Measurements from ENCODE around the gene SRPRA. TPM values are rescaled to one million over a fixed set of nuclear protein-coding genes. Genes with fewer than 3 reads are reported as not detected.

SRPRA gene
- total and polyA plus RNA-seq, 4 donors: 33.4 to 84.0 (median 62.6) TPM

DNA sequence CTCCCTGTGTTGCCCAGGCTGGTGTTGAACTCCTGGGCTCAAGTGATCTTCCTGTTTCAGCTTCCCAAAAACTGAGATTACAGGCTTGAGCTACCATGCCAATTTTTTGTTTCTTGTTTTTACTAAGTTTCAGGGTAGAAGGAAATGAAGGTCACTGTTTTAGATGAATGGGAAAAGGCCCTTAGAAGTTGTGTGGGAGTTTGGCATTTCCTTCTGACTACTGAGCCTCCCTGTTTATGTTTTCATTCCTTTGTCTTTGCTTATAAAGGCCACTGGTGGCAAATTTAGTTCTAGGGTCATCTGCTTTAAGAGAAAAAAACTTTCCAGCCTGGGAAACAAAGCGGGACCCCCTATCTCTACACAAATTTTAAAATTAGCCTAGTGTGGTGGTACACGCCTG is 22.1 kb downstream of the SRPRA start:
- DNase-seq (ENCODE audit: low read depth in 4 of 6, low spot score in 6 of 6): no peak
- Histone ChIP-seq H3K9me3 (ENCODE audit: control insufficient read depth, insufficient read depth, low read length) (no peaks in the 10 kb centered on the region), H3K36me3 (ENCODE audit: control insufficient read depth, insufficient read depth, low read length) (peaks cover 16% of the 10 kb centered on the region), H3K27ac (ENCODE audit: low read depth, low read length) (no peak overlapping the region), H3K4me1 (ENCODE audit: control insufficient read depth, insufficient read depth, low read length) (no peaks in the 10 kb centered on the region), H3K27me3 (ENCODE audit: control insufficient read depth, insufficient read depth, low read length) (no peaks in the 10 kb centered on the region), H3K4me3 (ENCODE audit: low read depth, low read length) (no peak overlapping the region)
- 83% methylated on average over 1 of the region's 2 CpGs for WGBS (ENCODE audit: insufficient coverage)

DNA sequence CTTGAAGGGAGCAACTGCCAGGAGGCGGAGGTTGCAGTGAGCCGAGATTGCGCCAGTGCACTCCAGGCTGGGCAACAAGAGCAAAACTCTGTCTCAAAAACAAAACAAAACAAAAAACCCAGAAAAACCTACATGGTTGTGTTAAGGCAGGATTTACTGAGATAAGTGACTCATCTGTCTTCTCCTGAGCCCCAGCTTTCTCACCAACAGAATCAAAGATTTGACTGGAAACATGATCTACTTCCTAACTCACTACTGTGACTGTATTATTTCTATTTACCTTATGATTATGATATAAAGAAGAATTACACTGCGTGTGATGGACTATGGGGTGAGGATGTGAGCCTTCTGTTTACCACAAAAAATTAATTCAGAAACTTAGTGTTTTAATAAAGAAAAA is 35.3 kb downstream of the SRPRA start:
- Histone ChIP-seq H3K27ac (ENCODE audit: low read depth, low read length) (no peak overlapping the region), H3K36me3 (ENCODE audit: control insufficient read depth, insufficient read depth, low read length) (peaks cover 4% of the 10 kb centered on the region), H3K4me1 (ENCODE audit: control insufficient read depth, insufficient read depth, low read length) (no peaks in the 10 kb centered on the region), H3K9me3 (ENCODE audit: control insufficient read depth, insufficient read depth, low read length) (no peaks in the 10 kb centered on the region), H3K4me3 (ENCODE audit: low read depth, low read length) (no peak overlapping the region), H3K27me3 (ENCODE audit: control insufficient read depth, insufficient read depth, low read length) (no peaks in the 10 kb centered on the region)
- no CpG with 5 or more reads among the region's 4 CpGs for WGBS (ENCODE audit: insufficient coverage)
- no peak for DNase-seq (ENCODE audit: low read depth in 4 of 6, low spot score in 6 of 6)

DNA sequence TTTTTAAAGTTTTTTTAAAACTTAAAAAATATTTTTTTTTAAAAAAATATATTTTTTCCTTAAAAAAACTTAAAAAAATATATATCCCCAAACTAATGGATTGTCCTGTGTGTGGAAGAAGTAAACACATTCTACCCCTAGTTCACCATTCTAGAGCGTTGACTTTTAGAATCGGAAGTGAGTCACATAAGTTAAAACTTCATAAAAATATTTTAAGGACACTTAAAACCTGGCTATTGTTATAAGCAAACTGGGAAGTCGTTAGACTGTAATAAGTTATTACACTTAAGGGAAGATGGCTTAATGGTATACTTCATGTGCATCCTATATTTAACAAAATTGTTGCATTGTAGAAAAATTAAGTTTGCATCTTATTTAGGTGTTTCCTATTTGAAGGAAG is 36.0 kb downstream of the SRPRA start:
- H3K4me1 ChIP-seq (ENCODE audit: control insufficient read depth, insufficient read depth, low read length): no peaks in the 10 kb centered on the region
- H3K9me3 ChIP-seq (ENCODE audit: control insufficient read depth, insufficient read depth, low read length): no peaks in the 10 kb centered on the region
- no peak overlapping the region for H3K4me3 ChIP-seq (ENCODE audit: low read depth, low read length)
- peaks cover 2% of the 10 kb centered on the region for H3K36me3 ChIP-seq (ENCODE audit: control insufficient read depth, insufficient read depth, low read length)
- no CpG with 5 or more reads among the region's 3 CpGs for WGBS (ENCODE audit: insufficient coverage)
- no peaks in the 10 kb centered on the region for H3K27me3 ChIP-seq (ENCODE audit: control insufficient read depth, insufficient read depth, low read length)
- H3K27ac ChIP-seq (ENCODE audit: low read depth, low read length): no peak overlapping the region
- DNase-seq (ENCODE audit: low read depth in 4 of 6, low spot score in 6 of 6): no peak

DNA sequence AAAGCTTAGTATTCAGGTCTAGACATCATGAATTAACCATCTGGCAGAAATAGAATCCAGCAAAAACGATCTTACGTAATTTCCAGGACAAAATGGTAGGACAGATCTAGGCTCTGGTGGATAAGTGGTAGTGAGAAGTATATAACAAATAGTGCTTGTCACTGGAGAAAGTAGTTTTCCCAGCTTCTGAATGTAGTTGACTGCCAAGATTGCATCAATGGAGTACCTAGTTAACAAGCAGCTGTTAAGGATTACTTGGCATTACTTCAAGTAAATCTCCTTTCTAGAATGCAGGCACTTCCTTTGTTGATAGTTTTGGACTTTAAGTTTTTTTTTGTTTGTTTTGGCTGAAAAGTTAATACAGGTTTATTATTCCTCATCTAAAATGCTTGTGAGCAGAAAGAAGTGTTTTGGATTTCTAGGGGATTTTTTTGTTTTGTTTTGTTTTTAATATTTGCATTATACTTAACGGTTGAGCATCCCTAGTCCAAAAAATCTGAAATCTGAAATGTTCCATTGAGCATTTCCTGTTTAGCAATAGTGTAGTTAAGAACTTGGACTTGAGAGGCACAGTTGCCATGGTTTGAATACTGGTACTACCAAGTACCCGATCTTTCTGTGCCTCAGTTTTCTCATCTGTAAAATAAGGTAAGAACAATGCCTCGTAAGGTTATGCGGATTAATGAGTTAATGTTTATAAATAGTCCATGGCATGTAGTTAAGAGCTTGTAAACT is 36.8 kb downstream of the SRPRA start:
- Histone ChIP-seq H3K27me3 (ENCODE audit: control insufficient read depth, insufficient read depth, low read length) (no peaks in the 10 kb centered on the region), H3K36me3 (ENCODE audit: control insufficient read depth, insufficient read depth, low read length) (no peaks in the 10 kb centered on the region), H3K4me3 (ENCODE audit: low read depth, low read length) (no peak overlapping the region), H3K27ac (ENCODE audit: low read depth, low read length) (no peak overlapping the region), H3K4me1 (ENCODE audit: control insufficient read depth, insufficient read depth, low read length) (no peaks in the 10 kb centered on the region), H3K9me3 (ENCODE audit: control insufficient read depth, insufficient read depth, low read length) (no peaks in the 10 kb centered on the region)
- DNase-seq (ENCODE audit: low read depth in 4 of 6, low spot score in 6 of 6): peak in 2 of 6 donors; percentile 12 to 47
- WGBS (ENCODE audit: insufficient coverage): 66% methylated on average over 4 of the region's 6 CpGs

DNA sequence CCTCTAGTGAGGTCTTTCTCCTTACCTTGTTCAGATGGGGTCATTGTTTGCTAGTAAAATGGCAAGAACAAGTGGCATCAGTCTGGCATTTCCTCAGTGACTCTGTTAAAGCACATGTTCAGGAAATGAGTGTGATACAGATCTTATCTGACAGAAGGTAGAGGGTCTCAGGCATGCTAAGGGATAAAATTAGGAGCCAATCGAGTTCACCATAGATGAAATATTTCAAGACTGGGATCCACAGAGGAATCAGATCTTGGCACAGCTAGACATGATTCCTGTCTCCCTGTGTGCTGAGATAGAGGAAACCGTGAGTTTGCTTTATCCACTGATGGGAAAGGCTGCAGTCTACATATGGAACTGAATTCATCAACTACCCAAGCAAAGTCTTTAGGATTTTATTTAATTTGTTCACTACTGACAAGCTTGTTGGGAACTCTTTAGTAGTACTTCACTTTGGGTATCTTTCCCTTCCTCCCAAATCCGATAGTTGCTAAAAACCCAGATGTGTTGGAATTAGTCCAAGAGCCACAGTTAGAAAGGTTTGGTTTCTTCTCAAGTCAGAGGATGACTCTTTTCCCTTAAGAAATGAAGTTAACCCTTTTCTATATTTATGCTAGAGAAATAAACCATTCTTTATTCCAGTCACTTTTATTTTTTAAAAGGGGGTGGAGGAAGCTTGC is 38.7 kb downstream of the SRPRA start:
- no peaks in the 10 kb centered on the region for H3K36me3 ChIP-seq (ENCODE audit: control insufficient read depth, insufficient read depth, low read length)
- no peak overlapping the region for H3K27ac ChIP-seq (ENCODE audit: low read depth, low read length)
- H3K27me3 ChIP-seq (ENCODE audit: control insufficient read depth, insufficient read depth, low read length): no peaks in the 10 kb centered on the region
- WGBS (ENCODE audit: insufficient coverage): no CpG with 5 or more reads among the region's 3 CpGs
- no peaks in the 10 kb centered on the region for H3K4me1 ChIP-seq (ENCODE audit: control insufficient read depth, insufficient read depth, low read length)
- H3K9me3 ChIP-seq (ENCODE audit: control insufficient read depth, insufficient read depth, low read length): no peaks in the 10 kb centered on the region
- peak in 1 of 6 donors; percentile 30 for DNase-seq (ENCODE audit: low read depth in 4 of 6, low spot score in 6 of 6)
- no peak overlapping the region for H3K4me3 ChIP-seq (ENCODE audit: low read depth, low read length)

DNA sequence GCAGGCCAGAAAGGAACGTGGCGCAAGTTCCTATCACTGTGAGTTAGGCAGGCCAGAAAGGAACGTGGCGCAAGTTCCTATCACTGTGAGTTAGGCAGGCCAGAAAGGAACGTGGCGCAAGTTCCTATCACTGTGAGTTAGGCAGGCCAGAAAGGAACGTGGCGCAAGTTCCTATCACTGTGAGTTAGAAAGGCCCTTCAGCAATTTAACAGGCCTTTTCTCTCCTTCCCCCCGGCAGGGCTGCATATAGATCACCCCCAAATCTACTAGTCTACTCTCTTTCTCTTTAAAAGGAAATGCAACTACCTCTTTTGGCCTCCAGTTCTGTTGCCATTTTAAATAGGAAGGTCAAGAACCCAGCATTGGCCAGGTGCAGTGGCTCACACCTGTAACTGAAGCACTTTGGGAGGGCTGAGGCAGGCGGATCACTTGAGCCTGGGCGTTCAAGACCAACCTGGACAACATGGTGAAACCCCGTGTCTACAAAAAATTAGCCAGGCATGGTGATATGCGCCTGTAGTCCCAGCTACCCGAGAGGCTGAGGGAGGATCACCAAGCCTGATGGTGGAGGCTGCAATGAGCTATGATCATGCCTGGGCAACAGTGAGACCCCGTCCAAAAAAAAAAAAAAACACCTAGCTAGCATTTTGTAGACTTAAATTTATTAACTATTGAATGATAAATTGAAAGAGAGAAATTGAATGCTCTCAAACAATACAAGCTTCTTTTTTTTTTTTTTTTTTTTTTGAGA is 42.2 kb downstream of the SRPRA start:
- Histone ChIP-seq H3K27me3 (ENCODE audit: control insufficient read depth, insufficient read depth, low read length) (no peaks in the 10 kb centered on the region), H3K4me3 (ENCODE audit: low read depth, low read length) (no peak overlapping the region), H3K36me3 (ENCODE audit: control insufficient read depth, insufficient read depth, low read length) (no peaks in the 10 kb centered on the region), H3K4me1 (ENCODE audit: control insufficient read depth, insufficient read depth, low read length) (no peaks in the 10 kb centered on the region), H3K9me3 (ENCODE audit: control insufficient read depth, insufficient read depth, low read length) (no peaks in the 10 kb centered on the region), H3K27ac (ENCODE audit: low read depth, low read length) (no peak overlapping the region)
- WGBS (ENCODE audit: insufficient coverage): 88% methylated on average over 3 of the region's 15 CpGs
- DNase-seq (ENCODE audit: low read depth in 4 of 6, low spot score in 6 of 6): no peak

DNA sequence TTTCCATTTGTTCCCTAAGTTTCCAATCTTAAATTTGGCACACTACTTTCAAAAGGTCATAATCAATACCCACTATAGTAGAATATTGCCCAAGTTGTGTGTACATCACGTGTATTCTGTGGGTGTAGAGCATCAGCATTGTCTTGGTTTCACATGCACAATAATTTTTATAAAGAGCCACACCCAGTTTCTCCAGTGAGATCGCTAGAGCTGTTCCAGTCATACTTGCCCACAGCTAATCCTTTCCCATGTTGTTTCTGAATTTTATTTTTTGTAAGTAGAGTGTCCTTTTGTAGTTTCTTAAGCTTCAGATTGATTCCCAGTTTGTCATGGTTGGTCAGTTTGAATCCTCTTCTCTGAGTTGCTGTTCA is 43.4 kb downstream of the SRPRA start:
- Histone ChIP-seq H3K27ac (ENCODE audit: low read depth, low read length) (no peak overlapping the region), H3K9me3 (ENCODE audit: control insufficient read depth, insufficient read depth, low read length) (no peaks in the 10 kb centered on the region), H3K4me3 (ENCODE audit: low read depth, low read length) (no peak overlapping the region), H3K36me3 (ENCODE audit: control insufficient read depth, insufficient read depth, low read length) (no peaks in the 10 kb centered on the region), H3K27me3 (ENCODE audit: control insufficient read depth, insufficient read depth, low read length) (no peaks in the 10 kb centered on the region), H3K4me1 (ENCODE audit: control insufficient read depth, insufficient read depth, low read length) (no peaks in the 10 kb centered on the region)
- WGBS (ENCODE audit: insufficient coverage): no CpG with 5 or more reads among the region's 2 CpGs
- DNase-seq (ENCODE audit: low read depth in 4 of 6, low spot score in 6 of 6): no peak

DNA sequence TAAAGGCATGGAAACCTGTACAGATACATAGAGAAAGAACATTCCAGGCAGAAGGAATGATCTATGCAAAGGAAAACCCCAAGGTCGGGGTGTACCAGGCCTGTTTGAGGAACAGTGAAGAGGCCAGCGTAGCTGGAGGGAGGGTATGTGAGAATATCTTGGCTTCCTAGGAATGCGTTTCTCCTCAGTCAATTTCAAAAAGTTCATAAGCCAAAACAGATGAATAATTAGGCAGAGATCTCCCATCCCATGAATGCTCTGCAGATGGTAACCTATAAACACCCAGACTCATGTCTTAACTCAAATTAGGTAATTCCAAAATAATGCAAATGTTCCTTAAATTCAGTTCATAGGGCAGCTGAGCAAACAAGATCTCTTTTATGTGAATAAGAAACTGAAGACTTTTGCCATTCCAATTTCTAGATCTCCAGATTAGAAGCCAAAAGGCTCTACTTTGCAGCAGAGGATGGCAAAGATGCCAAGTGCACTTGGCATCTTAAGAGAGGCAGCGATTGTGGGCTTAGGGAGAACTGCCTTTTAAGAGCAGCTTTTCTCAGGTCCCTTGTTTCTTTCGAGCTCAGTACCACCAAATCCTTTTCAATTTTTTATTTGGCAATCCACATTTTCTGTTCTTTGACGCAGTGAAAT is 43.9 kb downstream of the SRPRA start:
- Histone ChIP-seq H3K9me3 (ENCODE audit: control insufficient read depth, insufficient read depth, low read length) (no peaks in the 10 kb centered on the region), H3K4me3 (ENCODE audit: low read depth, low read length) (no peak overlapping the region), H3K27ac (ENCODE audit: low read depth, low read length) (no peak overlapping the region), H3K27me3 (ENCODE audit: control insufficient read depth, insufficient read depth, low read length) (no peaks in the 10 kb centered on the region), H3K36me3 (ENCODE audit: control insufficient read depth, insufficient read depth, low read length) (no peaks in the 10 kb centered on the region), H3K4me1 (ENCODE audit: control insufficient read depth, insufficient read depth, low read length) (no peaks in the 10 kb centered on the region)
- 74% methylated on average over 3 of the region's 6 CpGs for WGBS (ENCODE audit: insufficient coverage)
- DNase-seq (ENCODE audit: low read depth in 4 of 6, low spot score in 6 of 6): peak in 1 of 6 donors; percentile 59

DNA sequence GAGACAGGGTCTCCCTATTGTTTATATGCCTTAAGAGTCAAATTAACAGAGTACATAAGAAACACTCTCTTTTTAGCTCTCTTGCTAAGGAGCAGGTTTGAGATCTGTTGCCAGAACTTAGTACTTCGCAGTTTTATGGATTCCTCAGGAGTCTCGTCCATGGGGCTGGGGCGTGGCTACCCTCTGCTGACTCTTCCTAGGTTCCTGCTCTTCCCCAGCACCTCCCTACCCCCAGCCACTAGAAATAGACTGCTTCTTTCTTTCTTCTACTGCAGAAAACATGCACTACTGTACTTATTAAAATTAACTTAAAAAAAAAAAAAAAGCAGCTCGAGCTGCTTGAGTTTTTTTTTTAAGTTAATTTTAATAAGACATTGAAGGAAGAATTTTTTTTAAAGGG is 49.1 kb downstream of the SRPRA start:
- no peaks in the 10 kb centered on the region for H3K36me3 ChIP-seq (ENCODE audit: control insufficient read depth, insufficient read depth, low read length)
- DNase-seq (ENCODE audit: low read depth in 4 of 6, low spot score in 6 of 6): no peak
- H3K27me3 ChIP-seq (ENCODE audit: control insufficient read depth, insufficient read depth, low read length): no peaks in the 10 kb centered on the region
- no peak overlapping the region for H3K4me3 ChIP-seq (ENCODE audit: low read depth, low read length)
- H3K27ac ChIP-seq (ENCODE audit: low read depth, low read length): no peak overlapping the region
- 91% methylated on average over 3 of the region's 4 CpGs for WGBS (ENCODE audit: insufficient coverage)
- H3K9me3 ChIP-seq (ENCODE audit: control insufficient read depth, insufficient read depth, low read length): no peaks in the 10 kb centered on the region
- H3K4me1 ChIP-seq (ENCODE audit: control insufficient read depth, insufficient read depth, low read length): no peaks in the 10 kb centered on the region

Data from spinal cord (tissue), 10 donors.